ENCODE results near the gene AHSG.

Gene AHSG

GRCh38 chr3:186569779-186570095, 43.1 kb upstream of the AHSG start:
- no peak for TF ChIP-seq HDGF (IDR thresholded peaks at IDR 0.05; ENCODE audit: borderline replicate concordance)
- TF ChIP-seq SP1 (IDR thresholded peaks at IDR 0.05), result no peak
- TF ChIP-seq L3MBTL2 (conservative IDR thresholded peaks at IDR 0.05), result no peak
- no peak for TF ChIP-seq FOXM1 (IDR thresholded peaks at IDR 0.05; ENCODE audit: borderline replicate concordance)
- TF ChIP-seq CTBP1 (IDR thresholded peaks at IDR 0.05; ENCODE audit: borderline replicate concordance), result no peak
- no peak for TF ChIP-seq ZNF384 (IDR thresholded peaks at IDR 0.05)
- no peak for TF ChIP-seq ARNT (IDR thresholded peaks at IDR 0.05)
- no peak for TF ChIP-seq BHLHE40 (IDR thresholded peaks at IDR 0.05; ENCODE audit: borderline replicate concordance)
- POLR2A ChIA-PET, result interaction anchor here (0.7 to 1.0 kb wide), 4 partner anchors 9 to 214 kb away, joined by 3 to 5 read pairs (median 4); partner anchors contain the start of gene EIF4A2

GRCh38 chr3:186570096-186570940, 42.5 kb upstream of the AHSG start, which contains the start of gene DNAJB11:
Gene DNAJB11 (plus strand): TSS chr3:186570720. CDS start chr3:186570898, 178 bp downstream.
- CTCF ChIA-PET, result no interaction called here

More at GRCh38 chr3:186569779-186570095, 43.1 kb upstream of the AHSG start:
- DNase-seq (ENCODE audit: extremely low spot score), result no peak
- CTCF ChIA-PET, result no interaction called here

GRCh38 chr3:186570941-186571643, 41.8 kb upstream of the AHSG start:
- POLR2A ChIA-PET, result interaction anchor here (0.7 to 1.0 kb wide), 3 partner anchors 18 to 627 kb away, joined by 3 to 5 read pairs (median 3); partner anchors contain the start of gene EIF4A2
- CTCF ChIA-PET, result interaction anchor here (0.7 kb wide), 1 partner anchor 84 kb away, joined by 3 read pairs; no protein-coding TSS in a partner anchor
- TF ChIP-seq L3MBTL2 (conservative IDR thresholded peaks at IDR 0.05), result no peak
- TF ChIP-seq FOXM1 (IDR thresholded peaks at IDR 0.05; ENCODE audit: borderline replicate concordance), result no peak
- no peak for TF ChIP-seq NFRKB (IDR thresholded peaks at IDR 0.05)
- no peak for TF ChIP-seq FOXK2 (IDR thresholded peaks at IDR 0.05)
- TF ChIP-seq LEF1 (IDR thresholded peaks at IDR 0.05; ENCODE audit: borderline replicate concordance), result no peak
- TF ChIP-seq CTBP1 (IDR thresholded peaks at IDR 0.05; ENCODE audit: borderline replicate concordance), result no peak
- TF ChIP-seq PKNOX1 (IDR thresholded peaks at IDR 0.05), result no peak
- TF ChIP-seq SUZ12 (IDR thresholded peaks at IDR 0.05), result no peak
- no peak for TF ChIP-seq HDGF (IDR thresholded peaks at IDR 0.05; ENCODE audit: borderline replicate concordance)
- no peak for TF ChIP-seq ZNF384 (IDR thresholded peaks at IDR 0.05)
- no peak for TF ChIP-seq FOXA1 (IDR thresholded peaks at IDR 0.05)
- TF ChIP-seq TARDBP (IDR thresholded peaks at IDR 0.05), result no peak
- no peak for TF ChIP-seq ARNT (IDR thresholded peaks at IDR 0.05)
- no peak for TF ChIP-seq BHLHE40 (IDR thresholded peaks at IDR 0.05; ENCODE audit: borderline replicate concordance)
- no peak for TF ChIP-seq ELF4 (IDR thresholded peaks at IDR 0.05)
- no peak for TF ChIP-seq SP1 (IDR thresholded peaks at IDR 0.05)
- no peak for DNase-seq (ENCODE audit: extremely low spot score)

More at GRCh38 chr3:186570096-186570940, 42.5 kb upstream of the AHSG start, which contains the start of gene DNAJB11:
- no peak for TF ChIP-seq FOXM1 (IDR thresholded peaks at IDR 0.05; ENCODE audit: borderline replicate concordance)
- TF ChIP-seq L3MBTL2 (conservative IDR thresholded peaks at IDR 0.05), result no peak; the same call in 1 of the 2 replicates
- no peak for TF ChIP-seq SP1 (IDR thresholded peaks at IDR 0.05)
- TF ChIP-seq LEF1 (IDR thresholded peaks at IDR 0.05; ENCODE audit: borderline replicate concordance), result no peak
- no peak for TF ChIP-seq HDGF (IDR thresholded peaks at IDR 0.05; ENCODE audit: borderline replicate concordance)
- TF ChIP-seq ARNT (IDR thresholded peaks at IDR 0.05), result no peak
- TF ChIP-seq FOXA1 (IDR thresholded peaks at IDR 0.05), result no peak
- no peak for TF ChIP-seq ZNF384 (IDR thresholded peaks at IDR 0.05)
- TF ChIP-seq FOXK2 (IDR thresholded peaks at IDR 0.05), result no peak
- TF ChIP-seq SUZ12 (IDR thresholded peaks at IDR 0.05), result no peak
- peak; percentile 82 for DNase-seq (ENCODE audit: extremely low spot score)
- POLR2A ChIA-PET, result interaction anchor here (0.7 to 1.0 kb wide), 5 partner anchors 8 to 626 kb away, joined by 3 to 5 read pairs (median 3); partner anchors contain the start of gene EIF4A2

- ChIA-PET CTCF (interaction anchor here (0.7 kb wide), 1 partner anchor 84 kb away, joined by 3 read pairs; no protein-coding TSS in a partner anchor), POLR2A (no interaction called here)
- no peak for DNase-seq (ENCODE audit: extremely low spot score)
- TF ChIP-seq SUZ12 (IDR thresholded peaks at IDR 0.05), result no peak
- TF ChIP-seq NFRKB (IDR thresholded peaks at IDR 0.05), result no peak
- no peak for TF ChIP-seq ELF4 (IDR thresholded peaks at IDR 0.05)
- no peak for TF ChIP-seq SP1 (IDR thresholded peaks at IDR 0.05)
- no peak for TF ChIP-seq PKNOX1 (IDR thresholded peaks at IDR 0.05)
- no peak for TF ChIP-seq ZNF384 (IDR thresholded peaks at IDR 0.05)
- no peak for TF ChIP-seq TARDBP (IDR thresholded peaks at IDR 0.05)
- TF ChIP-seq BHLHE40 (IDR thresholded peaks at IDR 0.05; ENCODE audit: borderline replicate concordance), result no peak
- TF ChIP-seq LEF1 (IDR thresholded peaks at IDR 0.05; ENCODE audit: borderline replicate concordance), result no peak
- no peak for TF ChIP-seq HDGF (IDR thresholded peaks at IDR 0.05; ENCODE audit: borderline replicate concordance)
- TF ChIP-seq FOXM1 (IDR thresholded peaks at IDR 0.05; ENCODE audit: borderline replicate concordance), result no peak
- TF ChIP-seq FOXK2 (IDR thresholded peaks at IDR 0.05), result no peak
- TF ChIP-seq CTBP1 (IDR thresholded peaks at IDR 0.05; ENCODE audit: borderline replicate concordance), result no peak
- no peak for TF ChIP-seq FOXA1 (IDR thresholded peaks at IDR 0.05)
- no peak for TF ChIP-seq ARNT (IDR thresholded peaks at IDR 0.05)
- no peak for TF ChIP-seq L3MBTL2 (conservative IDR thresholded peaks at IDR 0.05)
Measured at GRCh38 chr3:186571644-186572013, 41.2 kb upstream of the AHSG start.

GRCh38 chr3:186577521-186577920, 35.3 kb upstream of the AHSG start:
- POLR2A ChIA-PET, result no interaction called here
- TF ChIP-seq HDGF (IDR thresholded peaks at IDR 0.05; ENCODE audit: borderline replicate concordance) (no peak), ZNF384 (IDR thresholded peaks at IDR 0.05) (no peak), L3MBTL2 (conservative IDR thresholded peaks at IDR 0.05) (no peak), BHLHE40 (IDR thresholded peaks at IDR 0.05; ENCODE audit: borderline replicate concordance) (no peak), ARNT (IDR thresholded peaks at IDR 0.05) (no peak), FOXA1 (IDR thresholded peaks at IDR 0.05) (no peak), LEF1 (IDR thresholded peaks at IDR 0.05; ENCODE audit: borderline replicate concordance) (no peak), SUZ12 (IDR thresholded peaks at IDR 0.05) (no peak), FOXM1 (IDR thresholded peaks at IDR 0.05; ENCODE audit: borderline replicate concordance) (no peak), NFRKB (IDR thresholded peaks at IDR 0.05) (no peak), ELF4 (IDR thresholded peaks at IDR 0.05) (no peak), PKNOX1 (IDR thresholded peaks at IDR 0.05) (no peak), CTBP1 (IDR thresholded peaks at IDR 0.05; ENCODE audit: borderline replicate concordance) (no peak), TARDBP (IDR thresholded peaks at IDR 0.05) (no peak), FOXK2 (IDR thresholded peaks at IDR 0.05) (no peak)
- no peak for DNase-seq (ENCODE audit: extremely low spot score)
- CTCF ChIA-PET, result no interaction called here

All from HEK293T (cell line).